Measurements from ENCODE around the gene RAB5IF. TPM values are rescaled to one million over a fixed set of nuclear protein-coding genes. Genes with fewer than 3 reads are reported as not detected.
"Not testable (repeated sequence)": the region's sequence is repeated elsewhere in the genome, so short reads cannot be mapped to it uniquely, and the experiment has no call there.

The RAB5IF gene
- total RNA-seq, 4 donors from 2014 or later, result 12.8 to 37.7 (median 28.5) TPM

DNA sequence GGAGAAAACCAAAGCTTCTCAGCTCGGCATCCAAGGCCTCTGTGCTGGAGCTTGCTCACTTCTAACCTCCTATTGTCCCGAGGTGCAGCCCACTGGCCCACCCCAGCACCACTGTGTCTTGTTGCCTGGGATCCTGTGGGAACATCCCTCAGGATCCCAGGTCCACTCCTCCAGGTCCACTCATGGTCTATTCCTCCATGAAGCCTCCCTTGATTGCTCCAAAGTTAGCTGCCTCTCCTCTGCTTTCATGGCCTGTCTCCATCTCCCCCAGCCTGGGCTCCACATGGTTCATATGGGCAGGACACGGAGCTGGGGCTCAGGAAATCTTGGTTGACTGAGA is 26.5 kb downstream of the RAB5IF start:
- TF ChIP-seq POLR2A (IDR thresholded peaks at IDR 0.05), result no peak
- TF ChIP-seq, protein P1, sequence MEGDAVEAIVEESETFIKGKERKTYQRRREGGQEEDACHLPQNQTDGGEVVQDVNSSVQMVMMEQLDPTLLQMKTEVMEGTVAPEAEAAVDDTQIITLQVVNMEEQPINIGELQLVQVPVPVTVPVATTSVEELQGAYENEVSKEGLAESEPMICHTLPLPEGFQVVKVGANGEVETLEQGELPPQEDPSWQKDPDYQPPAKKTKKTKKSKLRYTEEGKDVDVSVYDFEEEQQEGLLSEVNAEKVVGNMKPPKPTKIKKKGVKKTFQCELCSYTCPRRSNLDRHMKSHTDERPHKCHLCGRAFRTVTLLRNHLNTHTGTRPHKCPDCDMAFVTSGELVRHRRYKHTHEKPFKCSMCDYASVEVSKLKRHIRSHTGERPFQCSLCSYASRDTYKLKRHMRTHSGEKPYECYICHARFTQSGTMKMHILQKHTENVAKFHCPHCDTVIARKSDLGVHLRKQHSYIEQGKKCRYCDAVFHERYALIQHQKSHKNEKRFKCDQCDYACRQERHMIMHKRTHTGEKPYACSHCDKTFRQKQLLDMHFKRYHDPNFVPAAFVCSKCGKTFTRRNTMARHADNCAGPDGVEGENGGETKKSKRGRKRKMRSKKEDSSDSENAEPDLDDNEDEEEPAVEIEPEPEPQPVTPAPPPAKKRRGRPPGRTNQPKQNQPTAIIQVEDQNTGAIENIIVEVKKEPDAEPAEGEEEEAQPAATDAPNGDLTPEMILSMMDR (IDR thresholded peaks at IDR 0.05), result no peak
- Histone ChIP-seq H3K4me1 (no peaks in the 10 kb centered on the region), H3K4me3 (no peak overlapping the region), H3K9me3 (no peaks in the 10 kb centered on the region), H3K27ac (no peak overlapping the region), H3K36me3 (no peaks in the 10 kb centered on the region), H3K27me3 (no peaks in the 10 kb centered on the region)
- intact Hi-C loops (cut with DNase I; ENCODE audit: low total_unique reads), result no loop called here
- DNase-seq, result no peak

DNA sequence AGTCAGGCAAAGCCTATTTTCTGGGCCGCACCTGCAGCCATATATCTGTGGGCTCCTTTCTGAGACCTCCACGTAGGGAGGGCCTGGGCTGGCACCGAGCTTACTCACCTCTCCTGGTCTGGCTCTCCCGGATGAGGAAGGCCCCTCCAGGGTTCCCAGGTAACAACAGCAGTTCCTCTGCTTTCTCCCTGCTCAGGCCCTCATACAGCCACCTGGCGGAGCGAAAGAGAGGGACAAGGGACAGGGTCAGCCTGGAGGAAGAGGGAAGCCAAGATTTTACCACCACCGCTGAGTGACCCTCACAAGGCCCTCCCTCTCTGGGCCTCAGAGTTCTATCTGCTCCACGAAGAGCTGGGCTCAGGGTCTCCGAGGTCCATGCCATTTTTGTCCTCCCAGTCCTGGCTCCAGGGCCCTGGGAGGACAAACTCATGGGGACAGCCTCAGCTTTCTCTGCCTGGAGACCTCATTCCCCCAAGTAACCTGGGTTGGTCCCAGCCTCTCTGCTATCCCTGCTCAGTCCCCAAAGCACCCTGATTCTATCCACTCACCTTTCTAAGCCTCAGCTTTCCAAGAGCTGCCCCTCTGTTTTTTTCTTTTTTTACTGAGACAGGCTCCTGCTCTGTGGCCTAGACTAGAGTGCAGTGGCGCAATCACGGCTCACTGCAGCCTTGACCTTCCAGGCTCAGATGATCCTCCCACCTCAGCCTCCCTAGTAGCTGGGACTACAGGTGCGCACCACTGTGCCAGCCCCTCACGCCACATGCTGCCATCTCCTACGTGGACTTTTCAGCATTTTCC is 27.1 kb downstream of the RAB5IF start:
- Histone ChIP-seq H3K9me3 (no peaks in the 10 kb centered on the region), H3K27me3 (no peaks in the 10 kb centered on the region), H3K4me1 (no peaks in the 10 kb centered on the region), H3K4me3 (no peak overlapping the region), H3K27ac (no peak overlapping the region), H3K36me3 (no peaks in the 10 kb centered on the region)
- DNase-seq, result no peak
- intact Hi-C loops (cut with DNase I; ENCODE audit: low total_unique reads), result no loop called here
- TF ChIP-seq, protein P1 (IDR thresholded peaks at IDR 0.05), result no peak
- TF ChIP-seq POLR2A (IDR thresholded peaks at IDR 0.05), result no peak

DNA sequence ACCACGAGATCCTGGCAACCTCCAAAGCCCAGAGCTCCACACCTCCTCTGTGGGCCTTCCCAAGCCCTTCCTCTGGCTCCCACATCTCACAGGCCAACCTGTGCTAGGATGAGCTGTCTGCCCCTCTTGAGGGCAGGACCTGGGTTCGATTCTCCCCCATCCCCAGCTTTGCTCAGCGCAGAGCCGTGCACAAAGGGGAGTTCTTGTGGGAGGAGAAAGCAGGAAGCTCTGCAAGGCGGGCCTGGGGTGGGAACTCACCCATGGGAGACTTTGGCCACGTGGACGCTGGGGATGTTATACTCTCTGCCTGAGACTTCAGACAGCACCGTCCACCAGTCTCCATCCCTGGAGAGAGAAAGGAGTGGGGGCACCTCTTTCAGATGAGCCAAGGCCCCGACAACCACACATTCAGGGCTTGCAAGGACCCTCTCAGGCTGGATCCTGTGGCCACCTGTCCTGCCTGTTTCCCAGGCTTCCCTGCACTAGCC is 27.8 kb downstream of the RAB5IF start:
- no peaks in the 10 kb centered on the region for H3K4me1 ChIP-seq
- DNase-seq, result no peak
- no peaks in the 10 kb centered on the region for H3K36me3 ChIP-seq
- no peaks in the 10 kb centered on the region for H3K27me3 ChIP-seq
- TF ChIP-seq POLR2A (IDR thresholded peaks at IDR 0.05), result no peak
- TF ChIP-seq, protein P1 (IDR thresholded peaks at IDR 0.05), result no peak
- H3K4me3 ChIP-seq, result no peak overlapping the region
- H3K27ac ChIP-seq, result no peak overlapping the region
- intact Hi-C loops (cut with DNase I; ENCODE audit: low total_unique reads), result no loop called here
- H3K9me3 ChIP-seq, result no peaks in the 10 kb centered on the region

DNA sequence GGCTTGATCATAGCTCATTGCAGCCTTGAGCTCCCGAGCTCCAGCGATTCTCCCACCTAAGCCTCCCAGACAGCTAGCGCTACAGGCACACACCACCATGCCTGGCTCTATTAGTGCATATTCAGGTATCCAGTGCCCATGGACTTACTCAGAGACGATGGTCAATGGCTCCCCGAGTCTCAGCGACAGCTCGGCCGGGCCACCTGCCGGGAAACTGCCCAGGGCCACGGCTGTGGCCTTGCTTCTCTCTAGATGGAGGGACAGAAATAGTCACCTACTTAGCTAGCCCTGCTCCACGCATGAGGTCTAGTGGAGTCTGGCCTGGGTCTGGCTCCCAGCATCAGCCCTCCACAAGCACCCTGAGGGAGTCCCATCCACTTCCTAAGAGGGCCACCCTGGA is 28.8 kb downstream of the RAB5IF start:
- no peak overlapping the region for H3K27ac ChIP-seq
- H3K9me3 ChIP-seq, result no peaks in the 10 kb centered on the region
- intact Hi-C loops (cut with DNase I; ENCODE audit: low total_unique reads), result no loop called here
- TF ChIP-seq, protein P1 (IDR thresholded peaks at IDR 0.05), result no peak
- TF ChIP-seq POLR2A (IDR thresholded peaks at IDR 0.05), result no peak
- no peaks in the 10 kb centered on the region for H3K4me1 ChIP-seq
- no peaks in the 10 kb centered on the region for H3K36me3 ChIP-seq
- DNase-seq, result no peak
- no peak overlapping the region for H3K4me3 ChIP-seq
- H3K27me3 ChIP-seq, result no peaks in the 10 kb centered on the region

DNA sequence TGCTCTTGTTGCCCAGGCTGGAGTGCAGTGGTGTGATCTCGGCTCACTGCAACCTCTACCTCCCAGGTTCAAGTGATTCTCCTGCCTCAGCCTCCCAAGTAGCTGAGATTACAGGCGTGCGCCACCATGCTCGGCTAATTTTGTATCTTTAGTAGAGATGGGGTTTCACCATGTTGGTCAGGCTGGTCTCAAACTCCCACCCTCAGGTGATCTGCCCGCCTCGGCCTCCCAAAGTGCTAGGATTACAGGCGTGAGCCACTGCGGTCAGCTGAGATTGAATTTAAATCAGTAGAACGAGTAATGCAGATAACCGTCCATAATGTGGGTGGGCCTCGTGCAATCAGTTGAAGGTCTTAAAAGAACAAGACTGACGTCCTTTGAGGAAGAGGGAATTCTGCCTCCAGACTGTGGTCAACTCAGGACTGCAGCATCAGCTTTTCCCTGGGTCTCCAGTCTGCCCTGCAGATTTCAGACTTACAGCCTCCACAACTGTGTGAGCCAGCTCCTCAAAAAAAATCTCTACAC is 33.4 kb downstream of the RAB5IF start:
- intact Hi-C loops (cut with DNase I; ENCODE audit: low total_unique reads); H3K27ac ChIP-seq; H3K36me3 ChIP-seq; H3K4me1 ChIP-seq; DNase-seq; H3K27me3 ChIP-seq; H3K9me3 ChIP-seq; H3K4me3 ChIP-seq: not testable (repeated sequence)
